HAP-1 (cell line): Measurements from ENCODE around the gene LENG1.

Experiments
- DNase-seq, 2 experiments: peaks; one replicate each; pipeline ENCODE4 v3.0.0-alpha.2; 2016 to 2020; ENCODE audit warnings: low spot score in 2 of 2
- H3K27me3 ChIP-seq: fragments of 250-450 bp; sonication (Bioruptor Pico); 2 replicates; pipeline ENCODE4 v1.5.1; 2020; ENCODE audit warnings: low read depth, mild to moderate bottlenecking, moderate library complexity
- H3K36me3 ChIP-seq: fragments of 250-450 bp; sonication (Bioruptor Pico); replicated peaks from 2 replicates; pipeline ENCODE4 v1.5.1; 2020; ENCODE audit warnings: mild to moderate bottlenecking
- H3K4me1 ChIP-seq: fragments of 250-450 bp; sonication (Bioruptor Pico); 2 replicates; pipeline ENCODE4 v1.5.1; 2020; ENCODE audit warnings: mild to moderate bottlenecking
- H3K4me3 ChIP-seq: fragments of 250-450 bp; sonication (Bioruptor Pico); 2 replicates; pipeline ENCODE4 v1.5.1; 2020; ENCODE audit warnings: mild to moderate bottlenecking, moderate library complexity
- H3K9me3 ChIP-seq: fragments of 250-450 bp; sonication (Bioruptor Pico); 2 replicates; pipeline ENCODE4 v1.5.1; 2020; ENCODE audit warnings: mild to moderate bottlenecking, moderate library complexity
- in situ Hi-C: fragments of 300-500 bp; cut with MboI; formaldehyde crosslinking; loops from 3 replicates; pipeline ENCODE4 v1.14.3; 2020; ENCODE audit warnings: low sequenced_read_pairs, inconsistent platforms, mixed read lengths

LENG1 gene

DNA sequence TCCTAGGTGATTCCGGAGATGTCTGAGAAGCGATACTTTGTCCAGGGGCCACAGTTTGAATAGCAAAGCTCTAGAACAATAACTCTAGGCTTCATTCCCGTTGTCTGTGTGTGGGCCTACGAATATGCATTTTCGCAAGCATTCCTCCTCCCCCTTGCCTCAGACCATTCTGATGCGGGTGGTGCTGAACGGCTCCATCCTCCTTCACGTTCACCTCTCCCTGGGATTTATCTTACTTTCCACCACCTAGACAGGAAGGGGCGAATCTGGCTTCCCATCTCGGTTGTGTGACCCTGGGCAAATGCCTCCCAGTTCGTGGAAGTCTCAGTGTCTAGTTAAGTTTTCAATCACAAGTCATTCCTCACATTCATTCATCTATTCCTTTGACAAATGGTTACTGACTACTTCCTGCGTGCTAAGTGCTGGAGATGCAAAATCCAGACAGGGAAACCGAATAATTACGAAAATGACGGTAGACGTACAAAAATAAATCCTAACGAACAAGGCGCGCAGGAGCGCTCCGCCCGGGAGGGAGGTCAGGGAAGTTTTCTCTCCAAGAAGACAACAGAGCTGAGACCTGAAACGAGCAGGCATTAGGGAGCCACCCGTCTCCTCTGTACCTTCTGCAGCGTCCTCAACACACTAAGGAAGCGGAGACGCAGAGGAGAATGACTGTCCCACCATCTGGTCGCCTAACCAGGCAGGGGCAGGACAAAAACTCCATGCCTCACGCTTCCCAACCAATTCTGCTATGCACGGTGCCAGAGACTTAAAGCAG lies 23.2 kb downstream of the LENG1 start:
- peak overlapping the region; percentile 39 for H3K4me3 ChIP-seq
- no peaks in the 10 kb centered on the region for H3K9me3 ChIP-seq
- DNase-seq: peak; percentile 43 to 48
- in situ Hi-C loops: no loop called here
- peaks cover 29% of the 10 kb centered on the region for H3K36me3 ChIP-seq
- H3K27me3 ChIP-seq: no peaks in the 10 kb centered on the region
- peaks cover 2% of the 10 kb centered on the region for H3K4me1 ChIP-seq

DNA sequence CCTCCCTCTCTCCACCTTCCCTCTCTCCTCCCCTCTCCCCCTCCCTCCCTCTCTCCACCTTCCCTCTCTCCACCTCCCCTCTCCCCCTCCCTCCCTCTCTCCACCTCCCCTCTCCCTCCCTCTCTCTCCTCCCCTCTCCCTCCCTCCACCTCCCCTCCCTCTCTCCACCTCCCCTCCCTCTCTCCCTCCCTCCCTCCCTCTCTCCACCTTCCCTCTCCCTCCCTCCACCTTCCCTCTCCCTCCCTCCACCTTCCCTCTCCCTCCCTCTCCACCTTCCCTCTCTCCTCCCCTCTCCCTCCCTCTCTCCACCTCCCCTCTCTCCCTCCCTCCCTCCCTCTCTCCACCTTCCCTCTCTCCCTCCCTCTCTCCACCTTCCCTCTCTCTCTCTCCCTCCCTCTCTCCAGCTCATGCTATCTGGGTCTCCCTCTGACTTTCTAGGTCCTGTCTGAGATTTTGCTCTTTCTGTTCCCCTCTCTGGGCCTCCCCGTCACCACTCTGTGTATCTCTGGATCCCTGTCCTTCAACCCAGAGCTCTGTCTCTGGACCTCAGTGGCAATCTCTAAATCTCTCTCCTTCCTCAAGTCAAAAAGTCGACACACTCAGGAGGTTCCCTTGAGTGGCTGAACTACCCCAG lies 25.4 kb downstream of the LENG1 start:
- Histone ChIP-seq H3K36me3 (peaks cover 17% of the 10 kb centered on the region), H3K4me1 (peaks cover 2% of the 10 kb centered on the region), H3K9me3 (no peaks in the 10 kb centered on the region), H3K27me3 (no peaks in the 10 kb centered on the region), H3K4me3 (no peak overlapping the region)
- no peak for DNase-seq
- in situ Hi-C loops: no loop called here

DNA sequence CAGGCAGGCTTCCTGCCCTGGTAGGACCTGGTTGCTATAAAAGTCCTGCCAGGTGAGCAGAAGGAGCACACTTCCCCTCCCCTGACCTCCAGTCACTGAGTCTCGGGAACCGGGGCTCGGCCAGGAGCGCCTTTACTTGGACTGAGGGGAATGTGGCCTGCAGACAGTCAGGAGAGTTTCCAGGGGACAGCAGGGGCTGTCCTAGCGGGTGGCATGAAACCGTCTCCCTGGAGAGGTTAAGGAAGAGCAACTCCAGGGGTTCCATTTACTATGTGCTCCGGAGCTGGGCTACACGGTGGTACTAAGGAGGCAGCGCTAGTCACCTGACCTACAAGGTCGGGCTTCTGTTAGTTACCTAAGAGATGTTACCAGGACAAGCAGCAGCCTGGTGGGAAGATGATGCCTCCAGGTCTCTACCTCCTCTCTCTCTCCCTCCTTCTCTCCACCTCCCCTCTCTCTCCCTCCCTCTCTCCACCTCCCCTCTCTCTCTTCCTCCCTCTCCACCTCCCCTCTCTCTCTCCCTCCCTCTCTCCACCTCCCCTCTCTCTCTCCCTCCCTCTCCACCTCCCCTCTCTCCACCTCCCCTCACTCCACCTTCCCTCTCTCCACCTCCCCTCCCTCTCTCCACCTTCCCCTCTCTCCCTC lies 26.1 kb downstream of the LENG1 start:
- no peaks in the 10 kb centered on the region for H3K27me3 ChIP-seq
- peaks cover 2% of the 10 kb centered on the region for H3K4me1 ChIP-seq
- in situ Hi-C loops: no loop called here
- H3K36me3 ChIP-seq: peaks cover 12% of the 10 kb centered on the region; the same call in 1 of the 2 replicates
- no peaks in the 10 kb centered on the region for H3K9me3 ChIP-seq
- H3K4me3 ChIP-seq: no peak overlapping the region
- no peak for DNase-seq

DNA sequence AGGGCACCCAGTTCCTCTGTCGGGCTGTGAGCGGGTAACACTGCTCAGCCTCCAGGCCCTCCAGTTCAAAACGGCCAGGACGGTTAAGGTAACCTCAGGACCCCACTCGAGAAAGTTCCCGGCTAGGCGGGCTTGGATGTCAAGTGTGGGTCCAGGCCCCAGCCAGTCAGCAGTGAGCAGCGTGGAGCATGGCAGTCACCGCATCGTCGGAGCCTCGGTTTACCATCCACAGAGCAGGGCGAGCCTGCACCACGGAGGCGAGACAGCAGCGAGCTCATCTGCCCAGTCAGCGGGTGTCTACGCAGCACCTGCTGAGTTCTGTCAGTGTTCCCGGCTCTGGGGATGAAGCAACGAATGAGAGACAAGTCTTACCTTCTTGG lies 29.9 kb downstream of the LENG1 start:
- no peaks in the 10 kb centered on the region for H3K27me3 ChIP-seq
- no peaks in the 10 kb centered on the region for H3K9me3 ChIP-seq
- peaks cover 37% of the 10 kb centered on the region for H3K36me3 ChIP-seq
- DNase-seq: no peak
- no peaks in the 10 kb centered on the region for H3K4me1 ChIP-seq
- in situ Hi-C loops: no loop called here
- H3K4me3 ChIP-seq: no peak overlapping the region

DNA sequence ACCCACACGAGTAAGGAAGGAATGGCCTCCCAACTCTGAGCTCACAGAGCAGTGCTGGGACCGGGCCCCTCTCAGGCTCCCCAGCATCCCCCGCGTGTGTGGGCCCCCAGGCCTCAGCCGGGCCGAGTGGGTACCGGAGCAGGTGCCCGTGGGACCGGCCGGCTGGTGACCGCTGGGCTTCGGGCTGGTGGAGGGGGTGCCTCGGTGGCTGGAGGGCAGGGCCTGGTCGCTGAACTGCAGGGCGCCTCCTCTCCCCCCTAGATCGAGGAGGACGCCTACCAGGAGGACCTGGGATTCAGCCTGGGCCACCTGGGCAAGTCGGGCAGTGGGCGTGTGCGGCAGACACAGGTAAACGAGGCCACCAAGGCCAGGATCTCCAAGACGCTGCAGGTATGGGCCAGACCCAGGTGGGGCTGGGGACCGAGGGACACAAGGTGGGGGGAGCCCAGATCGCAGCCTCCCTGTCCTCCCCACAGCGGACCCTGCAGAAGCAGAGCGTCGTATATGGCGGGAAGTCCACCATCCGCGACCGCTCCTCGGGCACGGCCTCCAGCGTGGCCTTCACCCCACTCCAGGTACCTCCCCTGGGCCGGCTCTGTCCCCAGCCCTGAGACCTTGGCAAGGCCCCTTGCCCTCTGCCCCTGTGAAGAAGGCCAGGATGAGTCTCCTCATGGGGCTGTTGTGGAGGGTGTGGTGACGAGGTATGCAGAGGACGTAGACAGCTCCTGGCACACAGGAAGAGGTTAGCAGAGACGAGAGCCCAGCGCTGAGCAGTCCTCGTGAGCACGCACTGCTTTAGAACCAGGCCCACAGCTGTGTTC lies 30.5 kb downstream of the LENG1 start:
- in situ Hi-C loops: no loop called here
- H3K9me3 ChIP-seq: no peaks in the 10 kb centered on the region
- peaks cover 43% of the 10 kb centered on the region for H3K36me3 ChIP-seq
- no peak for DNase-seq
- H3K27me3 ChIP-seq: no peaks in the 10 kb centered on the region
- H3K4me1 ChIP-seq: no peaks in the 10 kb centered on the region
- H3K4me3 ChIP-seq: no peak overlapping the region

DNA sequence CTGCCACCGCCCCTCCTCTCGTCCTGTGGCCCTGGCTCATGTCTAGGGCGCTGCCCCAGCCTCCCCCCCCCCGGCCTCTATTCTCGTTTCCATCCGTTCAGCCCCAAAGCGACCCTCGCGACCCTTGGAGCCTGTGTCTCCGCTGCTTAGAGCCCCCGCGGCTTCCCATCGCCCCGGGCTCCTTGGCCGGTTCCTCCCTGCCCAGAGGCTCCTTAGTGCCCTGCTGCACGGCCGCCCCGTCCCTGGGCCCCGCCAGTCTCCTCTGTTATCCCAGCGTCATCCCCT lies 31.1 kb downstream of the LENG1 start:
- Histone ChIP-seq H3K4me1 (no peaks in the 10 kb centered on the region), H3K4me3 (no peak overlapping the region), H3K36me3 (peaks cover 49% of the 10 kb centered on the region), H3K9me3 (no peaks in the 10 kb centered on the region), H3K27me3 (no peaks in the 10 kb centered on the region)
- no peak for DNase-seq
- in situ Hi-C loops: no loop called here

DNA sequence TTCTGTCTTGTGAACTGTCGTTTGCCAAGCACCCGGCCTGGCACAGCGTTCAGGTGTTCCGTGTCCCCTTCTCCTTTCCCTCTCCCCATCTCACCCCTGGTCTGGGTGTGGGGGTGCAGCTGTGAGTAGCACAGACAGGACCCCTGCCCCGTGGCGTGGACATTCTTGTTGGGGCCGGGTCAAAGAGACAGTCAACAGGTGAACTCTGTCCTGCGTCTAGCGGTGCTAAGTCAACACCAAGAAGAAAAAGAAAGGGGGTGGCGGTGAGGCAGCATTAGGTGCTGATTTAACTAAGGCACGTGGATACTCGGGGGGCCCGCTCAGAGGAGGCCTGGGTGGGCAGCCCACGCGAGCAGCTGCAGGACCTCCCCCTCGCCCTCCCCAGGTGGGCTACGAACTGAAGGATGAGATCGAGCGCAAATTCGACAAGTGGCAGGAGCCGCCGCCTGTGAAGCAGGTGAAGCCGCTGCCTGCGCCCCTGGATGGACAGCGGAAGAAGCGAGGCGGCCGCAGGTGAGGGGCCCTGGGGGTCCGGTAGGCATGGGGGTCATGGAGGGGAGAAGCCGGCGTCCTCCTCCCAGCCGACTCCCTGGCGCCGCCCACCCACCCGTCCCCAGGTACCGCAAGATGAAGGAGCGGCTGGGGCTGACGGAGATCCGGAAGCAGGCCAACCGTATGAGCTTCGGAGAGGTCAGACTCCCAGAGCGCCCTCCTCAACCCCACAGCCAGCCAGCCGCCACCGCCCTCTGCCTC lies 31.7 kb downstream of the LENG1 start:
- H3K27me3 ChIP-seq: no peaks in the 10 kb centered on the region
- in situ Hi-C loops: no loop called here
- H3K36me3 ChIP-seq: peaks cover 50% of the 10 kb centered on the region
- no peak overlapping the region for H3K4me3 ChIP-seq
- H3K9me3 ChIP-seq: no peaks in the 10 kb centered on the region
- DNase-seq: no peak
- no peaks in the 10 kb centered on the region for H3K4me1 ChIP-seq

DNA sequence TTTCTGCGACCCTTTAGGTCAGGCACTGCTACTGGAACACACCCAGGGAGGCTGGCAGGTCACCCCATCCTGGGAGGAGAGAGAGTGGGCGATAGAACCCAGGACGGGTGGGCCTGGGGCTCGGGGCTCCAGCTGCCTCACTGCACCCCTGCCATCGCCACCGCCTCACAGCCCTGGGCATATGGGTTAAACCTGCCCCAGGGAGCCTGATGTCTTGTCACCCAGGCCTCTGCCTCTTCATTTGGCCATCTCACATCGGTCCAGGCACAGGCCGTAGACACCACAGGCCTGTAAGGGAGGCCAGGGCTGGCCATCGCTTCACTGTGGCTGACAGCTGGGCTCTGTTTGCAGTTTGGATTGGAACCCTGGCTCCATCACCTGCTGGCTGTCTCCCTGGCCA lies 33.8 kb downstream of the LENG1 start:
- Histone ChIP-seq H3K4me3 (no peak overlapping the region), H3K27me3 (no peaks in the 10 kb centered on the region), H3K4me1 (no peaks in the 10 kb centered on the region), H3K9me3 (no peaks in the 10 kb centered on the region), H3K36me3 (peaks cover 59% of the 10 kb centered on the region)
- in situ Hi-C loops: no loop called here
- no peak for DNase-seq

DNA sequence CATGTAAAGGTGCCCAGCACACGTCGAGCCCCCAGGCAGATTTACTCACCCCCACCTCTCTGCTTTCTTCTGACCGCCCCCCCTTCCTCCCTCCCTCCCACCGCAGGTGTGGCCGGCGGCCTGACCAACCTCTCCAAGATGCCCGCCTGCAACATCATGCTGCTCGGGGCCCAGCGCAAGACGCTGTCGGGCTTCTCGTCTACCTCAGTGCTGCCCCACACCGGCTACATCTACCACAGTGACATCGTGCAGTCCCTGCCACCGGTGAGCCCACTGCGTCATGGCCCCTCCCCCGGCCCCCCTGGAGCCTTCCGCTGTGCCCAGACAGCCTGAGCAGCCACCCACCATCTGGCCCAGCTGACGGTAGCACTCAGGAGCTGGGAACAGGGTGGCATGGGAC lies 35.1 kb downstream of the LENG1 start:
- in situ Hi-C loops: no loop called here
- H3K27me3 ChIP-seq: no peaks in the 10 kb centered on the region
- H3K4me1 ChIP-seq: no peaks in the 10 kb centered on the region
- H3K4me3 ChIP-seq: no peak overlapping the region
- DNase-seq: no peak
- H3K36me3 ChIP-seq: peaks cover 70% of the 10 kb centered on the region
- no peaks in the 10 kb centered on the region for H3K9me3 ChIP-seq

DNA sequence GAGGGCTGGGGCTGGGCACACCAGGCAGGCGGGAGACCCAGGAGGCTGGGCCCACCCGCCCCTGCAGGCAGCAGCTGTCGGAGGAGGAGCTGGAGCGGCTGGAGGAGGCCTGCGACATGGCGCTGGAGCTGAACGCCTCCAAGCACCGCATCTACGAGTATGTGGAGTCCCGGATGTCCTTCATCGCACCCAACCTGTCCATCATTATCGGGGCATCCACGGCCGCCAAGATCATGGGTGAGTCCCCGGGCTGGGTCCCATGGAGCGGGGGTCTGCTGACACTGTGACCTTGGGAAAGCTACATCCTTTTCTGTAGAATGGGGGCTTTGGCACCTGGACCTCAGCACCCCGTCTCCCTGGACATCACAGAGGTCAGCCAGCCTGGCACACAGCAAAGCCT lies 35.8 kb downstream of the LENG1 start:
- Histone ChIP-seq H3K9me3 (no peaks in the 10 kb centered on the region), H3K27me3 (no peaks in the 10 kb centered on the region), H3K4me3 (no peak overlapping the region), H3K36me3 (peaks cover 70% of the 10 kb centered on the region), H3K4me1 (no peaks in the 10 kb centered on the region)
- in situ Hi-C loops: no loop called here
- no peak for DNase-seq

DNA sequence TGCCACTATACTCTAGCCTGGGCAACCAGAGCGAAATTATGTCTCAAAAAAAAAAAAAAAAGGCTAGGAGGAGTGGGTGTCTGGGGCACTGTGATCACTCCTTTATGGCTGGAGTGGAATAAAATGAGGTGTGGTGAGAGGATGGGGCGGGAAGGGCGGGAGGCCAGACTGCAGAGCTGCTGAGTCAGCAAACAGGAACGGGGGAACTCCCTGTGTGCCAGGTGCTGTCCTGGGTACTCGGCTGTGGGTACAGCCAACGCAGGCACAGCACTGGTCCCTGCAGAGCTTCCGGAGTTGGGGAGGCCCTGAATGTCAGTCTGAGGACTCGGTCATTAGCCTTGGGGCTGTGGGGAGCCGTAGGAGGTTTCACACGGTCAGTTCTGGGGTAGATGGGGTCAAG lies 38.3 kb downstream of the LENG1 start:
- peaks cover 60% of the 10 kb centered on the region for H3K36me3 ChIP-seq
- no peak for DNase-seq
- no peak overlapping the region for H3K4me3 ChIP-seq
- H3K9me3 ChIP-seq: no peaks in the 10 kb centered on the region
- no peaks in the 10 kb centered on the region for H3K27me3 ChIP-seq
- H3K4me1 ChIP-seq: no peaks in the 10 kb centered on the region; the same call in 1 of the 2 replicates
- in situ Hi-C loops: no loop called here

DNA sequence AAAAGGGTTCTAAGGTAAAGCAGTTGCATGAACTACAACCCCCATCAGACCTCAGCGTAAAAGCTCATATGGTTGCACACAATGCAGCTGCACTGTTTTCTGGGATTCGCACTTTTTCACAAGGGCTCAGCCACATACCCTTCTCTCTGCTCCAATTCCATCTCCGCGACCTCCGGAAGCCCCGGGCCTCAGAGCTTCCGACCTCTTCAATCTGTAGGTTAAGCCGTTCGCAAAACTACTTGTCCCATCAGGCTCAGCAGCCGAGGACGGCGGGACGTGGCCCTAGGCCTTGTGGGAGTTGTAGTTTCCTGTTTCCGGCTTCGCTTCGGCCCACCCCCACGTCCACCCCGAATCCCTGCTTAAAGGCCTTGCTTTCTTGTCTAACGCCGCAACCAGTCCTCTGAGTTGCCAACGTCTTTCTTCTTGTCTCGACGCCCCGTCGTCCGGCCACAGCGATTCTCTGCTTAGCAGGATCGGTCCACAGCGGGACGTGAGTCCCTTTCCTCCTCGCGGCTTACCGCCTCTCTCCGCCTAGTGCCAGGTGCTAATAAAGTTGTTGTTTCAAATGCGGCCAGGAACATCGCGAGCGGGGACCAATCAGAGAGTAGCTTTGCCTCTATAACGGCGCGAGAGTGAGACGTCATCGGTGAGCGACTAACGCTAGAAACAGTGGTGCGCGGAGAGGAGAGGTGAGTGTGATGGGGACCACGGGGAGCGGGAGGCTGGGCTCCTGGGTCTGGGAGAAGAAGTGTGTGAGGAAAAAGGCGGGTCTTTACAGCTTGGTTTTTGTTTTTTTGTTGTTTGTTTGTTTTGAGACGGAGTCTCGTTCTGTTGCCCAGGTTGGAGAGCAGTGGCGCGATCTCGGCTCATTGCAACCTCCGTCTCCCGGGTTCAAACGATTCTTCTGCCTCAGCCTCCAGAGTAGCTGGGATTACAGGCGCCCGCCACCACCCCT lies 44.1 kb downstream of the LENG1 start, which contains the start of the genes PRPF31 and TFPT:
TSS of gene PRPF31 (plus strand) at position 646 of the 955 bp plus-strand sequence. CDS start 2,525 bp downstream, outside the sequence.
TSS of gene TFPT (minus strand) at position 549 of the 955 bp plus-strand sequence. CDS start at position 161, 388 bp downstream.
- Histone ChIP-seq H3K4me1 (peaks cover 3% of the 10 kb centered on the region), H3K4me3 (peak within 1 kb of the TSS; percentile 59), H3K36me3 (peaks cover 18% of the 10 kb centered on the region), H3K9me3 (no peaks in the 10 kb centered on the region), H3K27me3 (no peaks in the 10 kb centered on the region)
- DNase-seq: peak; percentile 95
- in situ Hi-C loops: no loop called here
